Stimulated activated CD4-positive, alpha-beta T cell treated with anti-CD3 and anti-CD28 coated beads, Interleukin-1b, Interleukin-23, amount 100 ng/mL, for 4 hours (primary cell): Measurements from ENCODE around the gene FN3KRP.
A peak's percentile ranks its signal among the peaks of the same experiment; 100 is the strongest.

Experiments used
- DNase-seq, 2 donors: peaks; one replicate each; pipeline ENCODE4 v3.0.0-alpha.2; 2020; ENCODE audit warnings: low read depth in 2 of 2

FN3KRP gene

GRCh38 chr17:82687375-82687861 lies 29.1 kb upstream of the FN3KRP start:
- DNase-seq, result no peak

GRCh38 chr17:82687871-82688270 lies 28.6 kb upstream of the FN3KRP start:
- DNase-seq, result no peak

GRCh38 chr17:82689077-82689476 lies 27.4 kb upstream of the FN3KRP start:
- no peak for DNase-seq

- no peak for DNase-seq
Measured at GRCh38 chr17:82690786-82691489, 25.6 kb upstream of the FN3KRP start.

GRCh38 chr17:82691714-82692113 lies 24.8 kb upstream of the FN3KRP start:
- no peak for DNase-seq

GRCh38 chr17:82692268-82692667 lies 24.2 kb upstream of the FN3KRP start:
- DNase-seq, result no peak

- DNase-seq, result no peak
Measured at GRCh38 chr17:82693168-82693867, 23.2 kb upstream of the FN3KRP start.

GRCh38 chr17:82694647-82695046 lies 21.9 kb upstream of the FN3KRP start:
- DNase-seq, result no peak

- DNase-seq, result no peak
Measured at GRCh38 chr17:82696259-82696658, 20.2 kb upstream of the FN3KRP start.

GRCh38 chr17:82696916-82697807 lies 19.3 kb upstream of the FN3KRP start:
- peak in 1 of 2 donors; percentile 12 for DNase-seq

- no peak for DNase-seq
Measured at GRCh38 chr17:82697808-82698064, 18.8 kb upstream of the FN3KRP start.

- peak; percentile 96 to 98 for DNase-seq
Measured at GRCh38 chr17:82698065-82698973, 18.2 kb upstream of the FN3KRP start, which contains the start of gene RAB40B. RAB40B (minus strand) TSS chr17:82698698; CDS start chr17:82698596, 102 bp downstream.

GRCh38 chr17:82698974-82699442 lies 17.5 kb upstream of the FN3KRP start:
- no peak for DNase-seq

GRCh38 chr17:82699551-82699950 lies 17.0 kb upstream of the FN3KRP start:
- no peak for DNase-seq

GRCh38 chr17:82702231-82702927 lies 14.1 kb upstream of the FN3KRP start:
- DNase-seq, result no peak

GRCh38 chr17:82703036-82703745 lies 13.3 kb upstream of the FN3KRP start:
- no peak for DNase-seq

- no peak for DNase-seq
Measured at GRCh38 chr17:82703935-82704865, 12.3 kb upstream of the FN3KRP start.

GRCh38 chr17:82704886-82705285 lies 11.6 kb upstream of the FN3KRP start:
- no peak for DNase-seq

- DNase-seq, result no peak
Measured at GRCh38 chr17:82705756-82706155, 10.8 kb upstream of the FN3KRP start.
